Measurements from ENCODE around the gene ZFYVE26.

DNA sequence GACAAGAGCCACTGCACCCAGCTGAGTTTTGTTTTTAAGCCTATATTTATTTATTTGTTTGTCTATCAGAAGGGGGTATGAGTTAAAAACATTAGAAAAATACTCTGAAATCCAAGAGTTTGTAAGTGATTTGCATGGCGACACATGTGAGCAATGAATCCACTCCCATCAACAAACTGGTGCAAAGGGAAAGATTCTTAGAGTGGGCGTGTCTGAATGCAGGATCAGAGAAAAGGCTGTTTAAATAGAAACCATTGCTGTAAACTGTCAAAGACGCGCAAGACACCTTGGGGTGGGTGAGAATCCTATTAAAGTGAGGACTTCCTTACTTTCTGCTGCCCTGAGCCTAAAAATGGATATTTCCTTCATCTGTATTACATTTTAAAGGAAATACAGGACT is 51.9 kb downstream of the ZFYVE26 start:
- TF ChIP-seq CTCF (IDR thresholded peaks at IDR 0.05) (no peak), POLR2A (IDR thresholded peaks at IDR 0.05; ENCODE audit: low read depth) (no peak)

Measured in esophagus muscularis mucosa (tissue), 3 donors.